ENCODE data around the gene CTNNA1.

CTNNA1 gene

DNA sequence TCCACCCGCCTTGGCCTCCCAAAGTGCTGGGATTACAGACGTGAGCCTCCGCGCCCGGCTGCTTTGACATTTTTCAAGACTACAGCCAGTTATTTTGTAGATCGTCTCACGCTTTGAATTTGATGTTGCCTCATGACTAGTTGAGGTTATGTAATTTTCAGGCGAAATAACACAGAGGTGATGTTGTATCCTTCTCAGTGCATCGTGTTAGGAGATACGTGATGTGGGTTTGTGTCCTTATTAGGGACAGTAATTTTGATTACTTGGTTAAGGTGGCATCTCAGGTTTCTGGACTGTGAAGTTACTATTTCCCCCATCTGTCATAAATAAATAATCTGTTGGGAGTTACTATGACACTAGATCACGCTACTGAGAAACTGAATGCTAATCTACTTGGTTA lies 25.0 kb downstream of the CTNNA1 start:
- peaks cover 14% of the 10 kb centered on the region; the same call in 1 of the 2 replicates for H3K9me3 ChIP-seq (ENCODE audit: insufficient read depth, low read length)
- no peak for TF ChIP-seq YY1 (IDR thresholded peaks at IDR 0.05; ENCODE audit: insufficient read depth, insufficient read length)
- no peak for TF ChIP-seq ZNF274 (IDR thresholded peaks at IDR 0.05; ENCODE audit: low read depth, low read length)
- no peak for TF ChIP-seq SUZ12 (IDR thresholded peaks at IDR 0.05; ENCODE audit: extremely low read depth, insufficient read depth, insufficient read length)

DNA sequence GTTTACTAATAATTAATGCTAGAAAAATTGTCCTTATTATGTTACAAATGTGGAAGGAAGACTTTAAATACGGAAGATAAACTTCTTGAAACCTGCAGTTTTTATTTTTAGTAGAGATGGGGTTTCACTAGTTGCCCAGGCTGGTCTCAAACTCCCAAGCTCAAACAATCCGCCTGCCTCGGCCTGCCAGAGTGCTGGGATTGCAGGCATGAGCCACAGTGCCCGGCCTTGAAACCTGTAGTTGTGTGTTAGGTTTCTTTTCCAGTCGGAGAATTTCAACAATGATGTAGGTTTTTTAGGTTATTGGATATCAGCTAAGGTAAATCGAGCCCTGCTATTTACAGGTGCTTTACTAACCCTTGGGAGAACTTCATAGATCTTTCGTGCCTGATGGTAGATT lies 30.8 kb downstream of the CTNNA1 start:
- no peak for DNase-seq (ENCODE audit: low read depth, low spot score)
- TF ChIP-seq SUZ12 (IDR thresholded peaks at IDR 0.05; ENCODE audit: extremely low read depth, insufficient read depth, insufficient read length): no peak
- no peak for TF ChIP-seq ZNF274 (IDR thresholded peaks at IDR 0.05; ENCODE audit: low read depth, low read length)
- no peak for TF ChIP-seq YY1 (IDR thresholded peaks at IDR 0.05; ENCODE audit: insufficient read depth, insufficient read length)
- Histone ChIP-seq H3K9ac (ENCODE audit: insufficient read length, low read depth) (no peak overlapping the region), H3K4me1 (ENCODE audit: insufficient read depth, insufficient read length) (no peaks in the 10 kb centered on the region), H3K4me3 (ENCODE audit: insufficient read length, low read depth) (no peak overlapping the region), H3K36me3 (ENCODE audit: insufficient read depth, insufficient read length, low read length) (peaks cover 44% of the 10 kb centered on the region), H3K27me3 (ENCODE audit: insufficient read depth, insufficient read length) (no peaks in the 10 kb centered on the region), H3K9me3 (ENCODE audit: insufficient read depth, low read length) (no peaks in the 10 kb centered on the region)

More for the DNA sequence above, 25.0 kb downstream of the CTNNA1 start:
- DNase-seq (ENCODE audit: low read depth, low spot score): no peak
- Histone ChIP-seq H3K4me3 (ENCODE audit: insufficient read length, low read depth) (no peak overlapping the region), H3K36me3 (ENCODE audit: insufficient read depth, insufficient read length, low read length) (peaks cover 33% of the 10 kb centered on the region), H3K27me3 (ENCODE audit: insufficient read depth, insufficient read length) (no peaks in the 10 kb centered on the region), H3K4me1 (ENCODE audit: insufficient read depth, insufficient read length) (no peaks in the 10 kb centered on the region), H3K9ac (ENCODE audit: insufficient read length, low read depth) (no peak overlapping the region)

DNA sequence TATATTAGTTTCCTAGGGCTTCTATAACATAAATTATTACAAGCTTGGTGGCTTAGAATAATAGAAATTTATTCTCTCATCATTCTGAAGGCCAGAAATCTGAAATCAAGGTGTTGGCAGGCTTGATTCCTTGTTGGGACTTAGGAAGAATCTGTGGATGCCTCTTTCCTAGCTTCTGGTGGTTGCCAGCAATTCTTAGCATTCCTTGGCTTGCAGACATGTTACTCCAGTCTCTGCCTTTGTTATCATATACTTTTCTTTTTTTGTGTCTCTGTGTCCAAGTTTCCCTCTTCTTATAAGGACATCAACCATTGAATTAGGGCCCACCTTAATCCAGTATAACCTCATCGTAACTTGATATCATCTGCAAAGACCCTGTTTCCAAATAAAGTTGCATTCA lies 31.4 kb downstream of the CTNNA1 start:
- no peaks in the 10 kb centered on the region for H3K4me1 ChIP-seq (ENCODE audit: insufficient read depth, insufficient read length)
- H3K9me3 ChIP-seq (ENCODE audit: insufficient read depth, low read length): no peaks in the 10 kb centered on the region
- no peak for TF ChIP-seq YY1 (IDR thresholded peaks at IDR 0.05; ENCODE audit: insufficient read depth, insufficient read length)
- TF ChIP-seq ZNF274 (IDR thresholded peaks at IDR 0.05; ENCODE audit: low read depth, low read length): no peak
- TF ChIP-seq SUZ12 (IDR thresholded peaks at IDR 0.05; ENCODE audit: extremely low read depth, insufficient read depth, insufficient read length): no peak
- H3K4me3 ChIP-seq (ENCODE audit: insufficient read length, low read depth): no peak overlapping the region
- no peak for DNase-seq (ENCODE audit: low read depth, low spot score)
- peaks cover 48% of the 10 kb centered on the region for H3K36me3 ChIP-seq (ENCODE audit: insufficient read depth, insufficient read length, low read length)
- H3K9ac ChIP-seq (ENCODE audit: insufficient read length, low read depth): no peak overlapping the region
- no peaks in the 10 kb centered on the region for H3K27me3 ChIP-seq (ENCODE audit: insufficient read depth, insufficient read length)

DNA sequence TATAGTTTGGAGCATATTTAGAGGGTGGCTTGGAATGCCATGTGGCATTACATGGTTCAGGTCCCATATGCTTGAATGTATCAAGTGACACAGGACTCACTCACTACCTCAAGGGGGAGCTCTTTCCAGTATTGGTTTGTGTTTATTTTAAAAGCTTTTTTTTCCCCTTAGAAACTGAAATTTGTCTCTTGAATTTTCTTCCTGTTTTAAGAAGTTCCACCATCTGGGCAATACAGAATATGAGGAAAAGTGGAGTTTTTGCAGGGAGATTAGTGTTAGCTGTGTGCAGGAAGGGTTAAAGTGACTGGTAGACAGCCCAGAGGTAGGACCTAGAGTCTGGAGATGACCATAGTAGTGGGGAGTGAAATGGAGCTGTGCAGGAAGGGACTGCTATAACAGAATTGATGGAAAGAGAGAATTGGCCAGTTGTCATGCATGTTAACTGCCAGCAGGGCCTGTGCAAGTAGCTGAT lies 36.6 kb downstream of the CTNNA1 start:
- TF ChIP-seq ZNF274 (IDR thresholded peaks at IDR 0.05; ENCODE audit: low read depth, low read length) (no peak), SUZ12 (IDR thresholded peaks at IDR 0.05; ENCODE audit: extremely low read depth, insufficient read depth, insufficient read length) (no peak), YY1 (IDR thresholded peaks at IDR 0.05; ENCODE audit: insufficient read depth, insufficient read length) (no peak)
- peaks cover 2% of the 10 kb centered on the region for H3K4me1 ChIP-seq (ENCODE audit: insufficient read depth, insufficient read length)
- H3K9me3 ChIP-seq (ENCODE audit: insufficient read depth, low read length): no peaks in the 10 kb centered on the region
- H3K27me3 ChIP-seq (ENCODE audit: insufficient read depth, insufficient read length): no peaks in the 10 kb centered on the region
- peak; percentile 11 for DNase-seq (ENCODE audit: low read depth, low spot score)
- H3K4me3 ChIP-seq (ENCODE audit: insufficient read length, low read depth): no peak overlapping the region
- H3K9ac ChIP-seq (ENCODE audit: insufficient read length, low read depth): no peak overlapping the region
- H3K36me3 ChIP-seq (ENCODE audit: insufficient read depth, insufficient read length, low read length): peaks cover 30% of the 10 kb centered on the region

DNA sequence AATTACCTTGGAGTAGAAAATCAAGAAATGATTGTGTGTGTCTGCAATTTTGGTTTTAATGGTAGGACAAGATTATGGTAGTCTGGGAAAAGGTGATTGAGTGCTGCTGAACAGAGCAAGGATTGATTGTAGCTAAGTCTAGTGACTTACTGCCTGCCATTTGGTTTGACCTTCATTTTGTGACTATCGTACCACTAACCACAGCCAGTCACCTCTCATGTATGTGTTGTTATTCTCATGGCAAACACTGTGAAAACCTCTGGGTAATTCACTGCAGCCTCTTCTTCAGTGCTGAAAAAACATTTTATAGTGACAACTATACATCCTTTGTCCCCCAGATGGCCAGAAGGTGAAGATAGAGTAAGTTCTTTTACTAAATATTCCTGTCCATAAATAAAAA lies 37.5 kb downstream of the CTNNA1 start:
- no peak for DNase-seq (ENCODE audit: low read depth, low spot score)

DNA sequence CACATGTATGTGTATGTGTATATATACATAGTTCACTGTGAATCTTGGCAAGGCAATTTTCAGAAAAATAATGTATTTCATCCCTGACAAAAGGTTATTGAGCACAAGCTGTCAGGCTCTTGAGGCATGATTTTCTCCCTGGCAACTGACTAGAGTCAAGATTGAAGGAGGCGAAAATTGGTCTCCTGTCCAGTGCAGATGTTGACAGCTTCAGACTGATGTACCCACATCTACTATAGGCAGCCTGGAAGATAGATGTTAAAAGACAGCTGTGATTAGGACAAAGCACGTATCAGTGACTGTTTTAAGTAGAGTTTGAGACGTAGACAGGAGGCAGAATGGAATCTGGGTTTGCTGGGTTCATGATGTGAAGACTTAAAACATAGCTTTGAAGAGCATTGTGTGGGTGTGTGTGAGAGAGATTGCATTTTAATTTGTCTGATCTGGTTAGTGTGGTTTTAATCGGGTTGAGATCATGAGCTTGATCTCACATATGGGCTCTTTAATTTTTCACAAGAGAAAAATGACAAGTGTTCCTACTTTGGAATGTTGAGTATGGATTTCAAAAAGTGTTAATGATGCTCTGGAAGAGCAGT lies 39.1 kb downstream of the CTNNA1 start:
- Histone ChIP-seq H3K27me3 (ENCODE audit: insufficient read depth, insufficient read length) (no peaks in the 10 kb centered on the region), H3K4me1 (ENCODE audit: insufficient read depth, insufficient read length) (peaks cover 2% of the 10 kb centered on the region), H3K36me3 (ENCODE audit: insufficient read depth, insufficient read length, low read length) (peaks cover 17% of the 10 kb centered on the region), H3K9ac (ENCODE audit: insufficient read length, low read depth) (no peak overlapping the region), H3K9me3 (ENCODE audit: insufficient read depth, low read length) (no peaks in the 10 kb centered on the region), H3K4me3 (ENCODE audit: insufficient read length, low read depth) (no peak overlapping the region)
- TF ChIP-seq ZNF274 (IDR thresholded peaks at IDR 0.05; ENCODE audit: low read depth, low read length) (no peak), YY1 (IDR thresholded peaks at IDR 0.05; ENCODE audit: insufficient read depth, insufficient read length) (no peak), SUZ12 (IDR thresholded peaks at IDR 0.05; ENCODE audit: extremely low read depth, insufficient read depth, insufficient read length) (no peak)
- no peak for DNase-seq (ENCODE audit: low read depth, low spot score)

More for the DNA sequence above, 37.5 kb downstream of the CTNNA1 start:
- no peak overlapping the region for H3K4me3 ChIP-seq (ENCODE audit: insufficient read length, low read depth)
- H3K36me3 ChIP-seq (ENCODE audit: insufficient read depth, insufficient read length, low read length): peaks cover 27% of the 10 kb centered on the region
- H3K27me3 ChIP-seq (ENCODE audit: insufficient read depth, insufficient read length): no peaks in the 10 kb centered on the region
- H3K4me1 ChIP-seq (ENCODE audit: insufficient read depth, insufficient read length): peaks cover 2% of the 10 kb centered on the region
- no peak for TF ChIP-seq ZNF274 (IDR thresholded peaks at IDR 0.05; ENCODE audit: low read depth, low read length)
- no peaks in the 10 kb centered on the region for H3K9me3 ChIP-seq (ENCODE audit: insufficient read depth, low read length)
- H3K9ac ChIP-seq (ENCODE audit: insufficient read length, low read depth): no peak overlapping the region

DNA sequence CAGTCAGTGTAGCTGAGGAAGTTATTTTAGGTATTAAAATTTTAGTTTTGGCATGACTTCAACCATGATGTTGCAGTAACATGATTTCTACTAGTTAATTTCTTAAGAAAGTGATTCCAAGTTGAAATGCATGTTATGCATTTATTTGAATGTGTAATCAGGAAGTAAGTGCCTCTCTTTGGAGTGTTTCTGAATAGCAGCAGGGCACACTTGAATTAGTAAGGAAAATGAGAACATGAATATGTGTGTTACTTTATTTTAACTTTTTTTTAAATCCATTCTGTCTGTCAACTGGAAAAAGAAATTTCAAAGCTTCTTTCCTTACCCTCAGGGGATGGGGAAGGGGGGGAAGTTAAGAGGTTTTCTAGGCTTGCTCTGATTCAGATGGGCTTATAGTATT lies 40.4 kb downstream of the CTNNA1 start:
- Histone ChIP-seq H3K4me3 (ENCODE audit: insufficient read length, low read depth) (no peak overlapping the region), H3K9me3 (ENCODE audit: insufficient read depth, low read length) (no peaks in the 10 kb centered on the region), H3K36me3 (ENCODE audit: insufficient read depth, insufficient read length, low read length) (peaks cover 18% of the 10 kb centered on the region), H3K27me3 (ENCODE audit: insufficient read depth, insufficient read length) (no peaks in the 10 kb centered on the region), H3K9ac (ENCODE audit: insufficient read length, low read depth) (no peak overlapping the region), H3K4me1 (ENCODE audit: insufficient read depth, insufficient read length) (peaks cover 2% of the 10 kb centered on the region)
- TF ChIP-seq SUZ12 (IDR thresholded peaks at IDR 0.05; ENCODE audit: extremely low read depth, insufficient read depth, insufficient read length): no peak
- no peak for TF ChIP-seq ZNF274 (IDR thresholded peaks at IDR 0.05; ENCODE audit: low read depth, low read length)
- TF ChIP-seq YY1 (IDR thresholded peaks at IDR 0.05; ENCODE audit: insufficient read depth, insufficient read length): no peak
- DNase-seq (ENCODE audit: low read depth, low spot score): no peak
